Measurements from ENCODE around the gene ATR.

- TF ChIP-seq CTCF (IDR thresholded peaks at IDR 0.05; ENCODE audit: insufficient read depth, low read length): no peak
- no peak for TF ChIP-seq POLR2AphosphoS5 (IDR thresholded peaks at IDR 0.05; ENCODE audit: low read depth)
- no peak for TF ChIP-seq REST (IDR thresholded peaks at IDR 0.05; ENCODE audit: insufficient replicate concordance, low read depth)
- no peak for TF ChIP-seq GABPA (IDR thresholded peaks at IDR 0.05; ENCODE audit: low read depth)
- TF ChIP-seq SPI1 (IDR thresholded peaks at IDR 0.05; ENCODE audit: borderline replicate concordance, low read depth): no peak
Measured at GRCh38 chr3:142613491-142613890, 35.0 kb upstream of the ATR start.

All from HL-60 (cell line).